GM10847 (cell line): Measurements from ENCODE around the gene FCMR.

Experiments used
- POLR2A ChIP-seq: IDR thresholded peaks from 2 replicates; pipeline ENCODE4 v1.6.1; 2011; ENCODE audit not compliant: insufficient read length; ENCODE audit errors: extremely low read depth

Gene FCMR

GRCh38 chr1:206921772-206922265 lies at the start of gene FCMR:
Gene FCMR (minus strand): TSS chr1:206921941. CDS start chr1:206921854, 87 bp downstream.
- TF ChIP-seq POLR2A: no peak

GRCh38 chr1:206971029-206971655 lies 49.4 kb upstream of the FCMR start:
- no peak for TF ChIP-seq POLR2A

- TF ChIP-seq POLR2A: no peak
Measured at GRCh38 chr1:206970446-206970845, 48.7 kb upstream of the FCMR start, which contains the start of gene FCAMR. Gene FCAMR (minus strand): TSS chr1:206970460. CDS start chr1:206970125, 335 bp downstream.

- no peak for TF ChIP-seq POLR2A
Measured at GRCh38 chr1:206969090-206969489, 47.3 kb upstream of the FCMR start.

GRCh38 chr1:206967096-206967849 lies 45.5 kb upstream of the FCMR start:
- no peak for TF ChIP-seq POLR2A

GRCh38 chr1:206965781-206966180 lies 44.0 kb upstream of the FCMR start:
- no peak for TF ChIP-seq POLR2A

- TF ChIP-seq POLR2A: no peak
Measured at GRCh38 chr1:206963740-206964139, 42.0 kb upstream of the FCMR start.

GRCh38 chr1:206963119-206963712 lies 41.5 kb upstream of the FCMR start:
- TF ChIP-seq POLR2A: no peak

GRCh38 chr1:206962272-206962671 lies 40.5 kb upstream of the FCMR start:
- TF ChIP-seq POLR2A: no peak

- TF ChIP-seq POLR2A: no peak
Measured at GRCh38 chr1:206961668-206962067, 39.9 kb upstream of the FCMR start.

- no peak for TF ChIP-seq POLR2A
Measured at GRCh38 chr1:206960676-206961386, 39.1 kb upstream of the FCMR start.

GRCh38 chr1:206958144-206958543 lies 36.4 kb upstream of the FCMR start:
- no peak for TF ChIP-seq POLR2A

- no peak for TF ChIP-seq POLR2A
Measured at GRCh38 chr1:206957639-206958038, 35.9 kb upstream of the FCMR start.

- no peak for TF ChIP-seq POLR2A
Measured at GRCh38 chr1:206955476-206956451, 34.0 kb upstream of the FCMR start.

GRCh38 chr1:206954459-206955342 lies 33.0 kb upstream of the FCMR start:
- TF ChIP-seq POLR2A: no peak
